SK-N-SH (cell line): ENCODE results near the gene NEMP1. TPM values are rescaled to one million over a fixed set of nuclear protein-coding genes. Genes with fewer than 3 reads are reported as not detected.

Source experiments
- CTCF ChIA-PET: fragments of 300-600, 350-600 bp; formaldehyde crosslinking; extraction: SDS; loops from one replicate; lab custom pipeline; 2021; lab: Yijun Ruan, JAX
- POLR2A ChIA-PET: fragments of 350-600 bp; sonication (Branson Sonifier 250); formaldehyde crosslinking; extraction: SDS; loops from one replicate; lab custom pipeline; 2020; ENCODE audit warnings: antibody characterized with exemption, inconsistent platforms; lab: Yijun Ruan, JAX
- DNase-seq: peaks from one replicate; pipeline ENCODE4 v3.0.0; 2012
- H2AFZ ChIP-seq: fragments of 200-600 bp; sonication (generic); 2 replicates; pipeline ENCODE4 v1.8.1; 2016; ENCODE audit warnings: antibody characterized with exemption, mild to moderate bottlenecking, low read depth
- H3F3A ChIP-seq: fragments of 200-600 bp; sonication (generic); replicated peaks from 2 replicates; pipeline ENCODE3; 2016; ENCODE audit warnings: antibody characterized with exemption, mild to moderate bottlenecking; ENCODE audit not compliant: insufficient read depth
- H3K27ac ChIP-seq, 2 experiments: fragments of 200-500 bp in 1 of 2; fragments of 200-600 bp in 1 of 2; sonication (Bioruptor generic) in 1 of 2; sonication (generic), shearing (Covaris generic) in 1 of 2; 2 replicates each; pipeline versions ENCODE4 v1.5.1 to v1.6.1; 2014 to 2016; ENCODE audit warnings: low read depth in 2 of 2, inconsistent platforms in 1 of 2, low read length in 1 of 2, mild to moderate bottlenecking in 1 of 2, mixed read lengths in 1 of 2
- H3K27me3 ChIP-seq: fragments of 200-600 bp; sonication (generic), shearing (Covaris generic); 2 replicates; pipeline ENCODE4 v1.6.1; 2016; ENCODE audit warnings: mixed run types; ENCODE audit not compliant: insufficient read depth
- H3K36me3 ChIP-seq, 2 experiments: fragments of 200-500 bp in 1 of 2; fragments of 200-600 bp in 1 of 2; sonication (Bioruptor generic) in 1 of 2; sonication (generic) in 1 of 2; replicated peaks in 1 of 2; 2 replicates each; pipeline versions ENCODE3 to v1.5.1; 2014 to 2016; ENCODE audit warnings: low read length in 1 of 2, mild to moderate bottlenecking in 1 of 2; ENCODE audit not compliant: insufficient read depth in 2 of 2, control insufficient read depth in 1 of 2
- H3K4me1 ChIP-seq, 2 experiments: fragments of 200-500 bp in 1 of 2; fragments of 200-600 bp in 1 of 2; sonication (Bioruptor generic) in 1 of 2; sonication (generic), shearing (Covaris generic) in 1 of 2; 2 replicates each; pipeline versions ENCODE4 v1.5.1 to v1.6.1; 2014 to 2016; ENCODE audit warnings: low read depth in 1 of 2, low read length in 1 of 2, mixed run types in 1 of 2; ENCODE audit not compliant: insufficient read depth in 2 of 2, control insufficient read depth in 1 of 2
- H3K4me2 ChIP-seq: fragments of 200-600 bp; sonication (generic), shearing (Covaris generic); 2 replicates; pipeline ENCODE4 v1.6.1; 2017; ENCODE audit warnings: mixed run types
- H3K4me3 ChIP-seq, 2 experiments: fragments of 200-500 bp in 1 of 2; fragments of 200-600 bp in 1 of 2; sonication (Bioruptor generic) in 1 of 2; sonication (generic), shearing (Covaris generic) in 1 of 2; 2 replicates each; pipeline versions ENCODE4 v1.5.1 to v1.8.1; 2014 to 2016; ENCODE audit warnings: low read depth in 2 of 2, inconsistent platforms in 1 of 2, low read length in 1 of 2, mild to moderate bottlenecking in 1 of 2, mixed read lengths in 1 of 2, moderate library complexity in 1 of 2
- H3K79me2 ChIP-seq: fragments of 200-600 bp; sonication (generic); 2 replicates; pipeline ENCODE4 v1.8.1; 2017; ENCODE audit warnings: mild to moderate bottlenecking; ENCODE audit not compliant: insufficient read depth
- H3K9ac ChIP-seq: fragments of 200-600 bp; sonication (generic); 2 replicates; pipeline ENCODE4 v1.6.1; 2017; ENCODE audit warnings: mixed run types
- H3K9me2 ChIP-seq: fragments of 200-600 bp; sonication (generic); 2 replicates; pipeline ENCODE4 v1.6.1; 2017; ENCODE audit warnings: mixed run types
- H3K9me3 ChIP-seq: fragments of 200-600 bp; sonication (generic); 2 replicates; pipeline ENCODE4 v1.6.1; 2017; ENCODE audit warnings: mixed run types, mild to moderate bottlenecking, moderate library complexity
- H4K20me1 ChIP-seq: fragments of 200-600 bp; sonication (generic); 2 replicates; pipeline ENCODE4 v1.6.1; 2017; ENCODE audit warnings: mild to moderate bottlenecking, mixed run types; ENCODE audit not compliant: insufficient read depth
- EZH2phosphoT487 ChIP-seq: fragments of 200-600 bp; sonication (generic); IDR thresholded peaks from 2 replicates; pipeline ENCODE4 v1.6.1; 2017; ENCODE audit warnings: low read depth, mixed run types, mild to moderate bottlenecking, antibody characterized with exemption, moderate library complexity, borderline replicate concordance
- FOXM1 ChIP-seq: IDR thresholded peaks from 2 replicates; pipeline ENCODE4 v1.4.0; 2012; ENCODE audit warnings: low read depth, mild to moderate bottlenecking
- GATA2 ChIP-seq: sonication (generic); formaldehyde crosslinking; IDR thresholded peaks from 2 replicates; pipeline ENCODE4 v1.5.0; 2020; ENCODE audit warnings: mild to moderate bottlenecking, missing genetic modification reagents
- MEF2A ChIP-seq: IDR thresholded peaks from 2 replicates; pipeline ENCODE4 v1.4.0; 2012; ENCODE audit warnings: low read depth, borderline replicate concordance
- NFIC ChIP-seq: IDR thresholded peaks from 2 replicates; pipeline ENCODE4 v1.4.0; 2012; ENCODE audit warnings: borderline replicate concordance
- NRF1 ChIP-seq: IDR thresholded peaks from 2 replicates; pipeline ENCODE4 v1.6.1; 2012; ENCODE audit warnings: low read depth, mild to moderate bottlenecking, low read length
- POLR2AphosphoS5 ChIP-seq: IDR thresholded peaks from 2 replicates; pipeline ENCODE4 v1.6.1; 2012; ENCODE audit warnings: low read depth, low read length
- RCOR1 ChIP-seq: fragments of 150-350 bp; IDR thresholded peaks from 2 replicates; pipeline ENCODE4 v1.6.1; 2017; ENCODE audit warnings: antibody characterized with exemption, low read length
- RXRA ChIP-seq: IDR thresholded peaks from 2 replicates; pipeline ENCODE4 v1.4.0; 2012; ENCODE audit warnings: low read depth, mild to moderate bottlenecking, borderline replicate concordance
- SIN3A ChIP-seq: IDR thresholded peaks from 2 replicates; pipeline ENCODE4 v1.6.1; 2012; ENCODE audit warnings: low read depth, mild to moderate bottlenecking, low read length, moderate library complexity, borderline replicate concordance
- TAF1 ChIP-seq: IDR thresholded peaks from 2 replicates; pipeline ENCODE4 v1.6.1; 2012; ENCODE audit warnings: low read depth, mild to moderate bottlenecking, low read length, moderate library complexity, borderline replicate concordance
- TCF12 ChIP-seq: IDR thresholded peaks from 2 replicates; pipeline ENCODE4 v1.4.0; 2012
- YY1 ChIP-seq: IDR thresholded peaks from 2 replicates; pipeline ENCODE4 v1.4.0; 2012; ENCODE audit warnings: low read depth, mild to moderate bottlenecking
- WGBS: methylation state at CpG from one replicate; pipeline ENCODE4 v1.1.6; 2017; ENCODE audit warnings: low lambda C conversion rate; 5-methylcytosine and 5-hydroxymethylcytosine counted together
- polyA plus RNA-seq, 3 experiments: library from polyadenylated mRNA; depleted of rRNA; stranded (reverse); fragments of >200 nt; gene quantifications; 2 replicates each; pipeline ENCODE4 v1.2.3, GENCODE V29; 2012
- TF ChIP-seq, protein P1 (sequence below): fragments of 200-600 bp; sonication (generic); IDR thresholded peaks from 2 replicates; pipeline ENCODE4 v1.6.1; 2017; ENCODE audit warnings: antibody characterized with exemption, mild to moderate bottlenecking, moderate library complexity
- TF ChIP-seq, protein P2 (sequence below): fragments of 150-350 bp; IDR thresholded peaks from 2 replicates; pipeline ENCODE4 v1.6.1; 2017; ENCODE audit warnings: antibody characterized with exemption, low read length, low read depth, borderline replicate concordance
- TF ChIP-seq, protein P3 (sequence below): IDR thresholded peaks from 2 replicates; pipeline ENCODE4 v1.6.1; 2012; ENCODE audit warnings: mild to moderate bottlenecking, low read depth, low read length, moderate library complexity
- TF ChIP-seq, protein P4 (sequence below): IDR thresholded peaks from 2 replicates; pipeline ENCODE4; 2012
- TF ChIP-seq, protein P5 (sequence below): IDR thresholded peaks from 2 replicates; pipeline ENCODE4 v1.4.0; 2012; ENCODE audit warnings: low read depth

The NEMP1 gene
- polyA plus RNA-seq, 1 of the 3 experiments (the other 2 are of a cell fraction) = 6.2 TPM

DNA sequence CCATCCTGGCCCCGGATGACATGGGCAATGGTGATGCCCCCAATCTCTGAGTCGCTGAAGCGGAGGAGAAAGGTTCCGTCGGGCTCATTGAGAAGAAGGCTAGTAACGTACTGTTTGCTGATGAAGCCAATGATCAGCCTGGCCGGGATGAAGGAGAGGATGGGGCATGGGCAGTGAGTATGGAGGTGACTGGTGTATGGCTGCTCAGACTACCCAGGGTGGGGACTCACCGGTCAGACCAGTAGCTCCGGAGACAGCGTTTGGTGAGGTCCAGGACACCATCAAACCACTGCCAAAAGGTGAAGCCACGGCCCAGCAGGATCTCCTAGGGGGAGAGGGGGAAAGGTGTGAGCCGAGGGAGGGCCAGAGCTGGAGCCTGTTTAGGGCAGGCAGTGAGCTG is 21.2 kb upstream of the NEMP1 start:
- CTCF ChIA-PET = interaction anchor here (0.7 to 23.2 kb wide), 9 partner anchors 10 to 387 kb away, joined by 3 to 339 read pairs (median 3); partner anchors contain the start of genes NEMP1 and STAT6
- WGBS = 91% methylated on average over 11 of the region's 12 CpGs
- Histone ChIP-seq H3K79me2 (no peaks in the 10 kb centered on the region), H3K27me3 (no peaks in the 10 kb centered on the region), H4K20me1 (no peaks in the 10 kb centered on the region), H3K4me2 (no peak overlapping the region), H3K4me1 (peaks cover 0 to 14% of the 10 kb centered on the region in 2 experiments; a peak in 1 of 4 replicates), H3K27ac (no peak overlapping the region), H3K4me3 (no peak overlapping the region), H3K9ac (no peak overlapping the region), H3F3A (no peaks in the 10 kb centered on the region)
- DNase-seq = peak; percentile 4
- POLR2A ChIA-PET = interaction anchor here (2.1 kb wide), 1 partner anchor 12 kb away, joined by 6 read pairs; the partner anchor contains the start of gene STAT6
- no peak for TF ChIP-seq TCF12
- TF ChIP-seq, all 33 proteins: peak for 0
- Histone ChIP-seq H3K9me2 (no peaks in the 10 kb centered on the region), H3K36me3 (peaks cover 4 to 12% of the 10 kb centered on the region in 2 experiments), H2AFZ (no peak overlapping the region), H3K9me3 (no peaks in the 10 kb centered on the region)

DNA sequence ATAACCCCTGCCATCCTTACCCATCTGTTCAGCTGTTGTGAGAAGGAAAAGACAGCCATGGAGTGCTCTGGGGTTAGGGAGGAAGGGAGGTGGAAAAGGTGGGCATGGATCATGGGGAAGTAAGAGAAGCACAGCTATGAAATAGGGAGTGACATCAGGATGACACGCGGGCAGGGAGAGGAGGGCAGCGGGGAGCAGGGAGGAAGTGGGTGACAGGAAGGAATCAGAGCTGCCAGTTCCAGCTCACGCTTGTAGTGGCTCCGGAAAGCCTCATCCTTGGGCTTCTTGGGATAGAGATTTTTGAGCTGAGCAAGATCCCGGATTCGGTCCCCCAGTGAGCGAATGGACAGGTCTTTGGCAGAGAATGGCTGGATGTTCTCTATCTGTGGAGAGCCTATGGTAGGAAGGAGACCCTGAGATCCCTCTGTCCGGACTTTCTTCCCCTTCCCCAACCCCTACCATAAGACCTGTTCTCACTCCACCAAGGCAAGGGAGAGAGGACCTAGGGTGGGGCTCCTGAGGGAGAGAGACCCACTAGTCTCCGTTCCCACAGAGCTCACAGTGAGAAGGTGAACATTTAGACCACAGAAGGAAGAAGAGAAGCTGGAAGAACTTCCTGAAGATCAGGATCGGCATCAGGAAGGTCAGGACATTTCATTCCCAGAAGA is 20.6 kb upstream of the NEMP1 start:
- Histone ChIP-seq H3K79me2 (no peaks in the 10 kb centered on the region), H3K27me3 (no peaks in the 10 kb centered on the region), H4K20me1 (0 out of 2 replicates have a peak, but pooled peaks cover 4% of the 10 kb centered on the region), H3K27ac (no peak overlapping the region), H3K9me2 (no peaks in the 10 kb centered on the region), H3K9me3 (no peaks in the 10 kb centered on the region), H3K4me2 (no peak overlapping the region), H3K36me3 (peaks cover 8 to 18% of the 10 kb centered on the region in 2 experiments), H2AFZ (no peak overlapping the region), H3K4me3 (no peak overlapping the region), H3K4me1 (peaks cover 0 to 14% of the 10 kb centered on the region in 2 experiments; a peak in 1 of 4 replicates), H3K9ac (no peak overlapping the region)
- ChIA-PET POLR2A (interaction anchor here (1.1 to 2.1 kb wide), 2 partner anchors 13 to 20 kb away, joined by 4 to 6 read pairs; partner anchors contain the start of genes NEMP1 and STAT6), CTCF (interaction anchor here (0.7 to 23.2 kb wide), 9 partner anchors 9 to 386 kb away, joined by 3 to 339 read pairs (median 4); partner anchors contain the start of genes NEMP1 and STAT6)
- WGBS = 83% methylated on average over 8 of the region's 11 CpGs
- peak; percentile 4 for DNase-seq
- TF ChIP-seq RXRA (no peak), MEF2A (no peak), YY1 (no peak), POLR2AphosphoS5 (no peak), RCOR1 (no peak), NFIC (no peak), TCF12 (no peak), FOXM1 (no peak), GATA2 (CRISPR knock-in tag) (no peak), TAF1 (no peak), EZH2phosphoT487 (no peak), NRF1 (no peak), SIN3A (no peak)
- TF ChIP-seq, protein P1, sequence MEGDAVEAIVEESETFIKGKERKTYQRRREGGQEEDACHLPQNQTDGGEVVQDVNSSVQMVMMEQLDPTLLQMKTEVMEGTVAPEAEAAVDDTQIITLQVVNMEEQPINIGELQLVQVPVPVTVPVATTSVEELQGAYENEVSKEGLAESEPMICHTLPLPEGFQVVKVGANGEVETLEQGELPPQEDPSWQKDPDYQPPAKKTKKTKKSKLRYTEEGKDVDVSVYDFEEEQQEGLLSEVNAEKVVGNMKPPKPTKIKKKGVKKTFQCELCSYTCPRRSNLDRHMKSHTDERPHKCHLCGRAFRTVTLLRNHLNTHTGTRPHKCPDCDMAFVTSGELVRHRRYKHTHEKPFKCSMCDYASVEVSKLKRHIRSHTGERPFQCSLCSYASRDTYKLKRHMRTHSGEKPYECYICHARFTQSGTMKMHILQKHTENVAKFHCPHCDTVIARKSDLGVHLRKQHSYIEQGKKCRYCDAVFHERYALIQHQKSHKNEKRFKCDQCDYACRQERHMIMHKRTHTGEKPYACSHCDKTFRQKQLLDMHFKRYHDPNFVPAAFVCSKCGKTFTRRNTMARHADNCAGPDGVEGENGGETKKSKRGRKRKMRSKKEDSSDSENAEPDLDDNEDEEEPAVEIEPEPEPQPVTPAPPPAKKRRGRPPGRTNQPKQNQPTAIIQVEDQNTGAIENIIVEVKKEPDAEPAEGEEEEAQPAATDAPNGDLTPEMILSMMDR = no peak
- TF ChIP-seq, protein P2, sequence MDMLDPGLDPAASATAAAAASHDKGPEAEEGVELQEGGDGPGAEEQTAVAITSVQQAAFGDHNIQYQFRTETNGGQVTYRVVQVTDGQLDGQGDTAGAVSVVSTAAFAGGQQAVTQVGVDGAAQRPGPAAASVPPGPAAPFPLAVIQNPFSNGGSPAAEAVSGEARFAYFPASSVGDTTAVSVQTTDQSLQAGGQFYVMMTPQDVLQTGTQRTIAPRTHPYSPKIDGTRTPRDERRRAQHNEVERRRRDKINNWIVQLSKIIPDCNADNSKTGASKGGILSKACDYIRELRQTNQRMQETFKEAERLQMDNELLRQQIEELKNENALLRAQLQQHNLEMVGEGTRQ = no peak
- TF ChIP-seq, protein P3, sequence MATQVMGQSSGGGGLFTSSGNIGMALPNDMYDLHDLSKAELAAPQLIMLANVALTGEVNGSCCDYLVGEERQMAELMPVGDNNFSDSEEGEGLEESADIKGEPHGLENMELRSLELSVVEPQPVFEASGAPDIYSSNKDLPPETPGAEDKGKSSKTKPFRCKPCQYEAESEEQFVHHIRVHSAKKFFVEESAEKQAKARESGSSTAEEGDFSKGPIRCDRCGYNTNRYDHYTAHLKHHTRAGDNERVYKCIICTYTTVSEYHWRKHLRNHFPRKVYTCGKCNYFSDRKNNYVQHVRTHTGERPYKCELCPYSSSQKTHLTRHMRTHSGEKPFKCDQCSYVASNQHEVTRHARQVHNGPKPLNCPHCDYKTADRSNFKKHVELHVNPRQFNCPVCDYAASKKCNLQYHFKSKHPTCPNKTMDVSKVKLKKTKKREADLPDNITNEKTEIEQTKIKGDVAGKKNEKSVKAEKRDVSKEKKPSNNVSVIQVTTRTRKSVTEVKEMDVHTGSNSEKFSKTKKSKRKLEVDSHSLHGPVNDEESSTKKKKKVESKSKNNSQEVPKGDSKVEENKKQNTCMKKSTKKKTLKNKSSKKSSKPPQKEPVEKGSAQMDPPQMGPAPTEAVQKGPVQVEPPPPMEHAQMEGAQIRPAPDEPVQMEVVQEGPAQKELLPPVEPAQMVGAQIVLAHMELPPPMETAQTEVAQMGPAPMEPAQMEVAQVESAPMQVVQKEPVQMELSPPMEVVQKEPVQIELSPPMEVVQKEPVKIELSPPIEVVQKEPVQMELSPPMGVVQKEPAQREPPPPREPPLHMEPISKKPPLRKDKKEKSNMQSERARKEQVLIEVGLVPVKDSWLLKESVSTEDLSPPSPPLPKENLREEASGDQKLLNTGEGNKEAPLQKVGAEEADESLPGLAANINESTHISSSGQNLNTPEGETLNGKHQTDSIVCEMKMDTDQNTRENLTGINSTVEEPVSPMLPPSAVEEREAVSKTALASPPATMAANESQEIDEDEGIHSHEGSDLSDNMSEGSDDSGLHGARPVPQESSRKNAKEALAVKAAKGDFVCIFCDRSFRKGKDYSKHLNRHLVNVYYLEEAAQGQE = no peak
- TF ChIP-seq, protein P4, sequence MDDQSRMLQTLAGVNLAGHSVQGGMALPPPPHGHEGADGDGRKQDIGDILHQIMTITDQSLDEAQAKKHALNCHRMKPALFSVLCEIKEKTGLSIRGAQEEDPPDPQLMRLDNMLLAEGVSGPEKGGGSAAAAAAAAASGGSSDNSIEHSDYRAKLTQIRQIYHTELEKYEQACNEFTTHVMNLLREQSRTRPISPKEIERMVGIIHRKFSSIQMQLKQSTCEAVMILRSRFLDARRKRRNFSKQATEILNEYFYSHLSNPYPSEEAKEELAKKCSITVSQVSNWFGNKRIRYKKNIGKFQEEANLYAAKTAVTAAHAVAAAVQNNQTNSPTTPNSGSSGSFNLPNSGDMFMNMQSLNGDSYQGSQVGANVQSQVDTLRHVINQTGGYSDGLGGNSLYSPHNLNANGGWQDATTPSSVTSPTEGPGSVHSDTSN = no peak
- TF ChIP-seq, protein P5, sequence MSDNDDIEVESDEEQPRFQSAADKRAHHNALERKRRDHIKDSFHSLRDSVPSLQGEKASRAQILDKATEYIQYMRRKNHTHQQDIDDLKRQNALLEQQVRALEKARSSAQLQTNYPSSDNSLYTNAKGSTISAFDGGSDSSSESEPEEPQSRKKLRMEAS = no peak
- TF ChIP-seq, all 33 proteins: peak for 0
- H3F3A ChIP-seq = no peaks in the 10 kb centered on the region
